Astrocyte (in vitro differentiated cells and primary cell): ENCODE results near the gene ASPN. TPM values are rescaled to one million over a fixed set of nuclear protein-coding genes. Genes with fewer than 3 reads are reported as not detected.

Experiments used
- DNase-seq: peaks from one replicate; pipeline ENCODE4 v3.0.0-alpha.2; 2010; ENCODE audit warnings: low read depth
- FAIRE-seq: peaks from 2 replicates; lab custom pipeline; 2011; peaks lifted over from hg19 to GRCh38; lab: Jason Lieb, UNC
- H2AFZ ChIP-seq: 2 replicates; pipeline ENCODE4 v1.6.0; 2012; ENCODE audit warnings: low read depth, low read length, inconsistent platforms
- H3K27ac ChIP-seq: 2 replicates; pipeline ENCODE4 v1.5.1; 2011; ENCODE audit warnings: low read depth, low read length, inconsistent platforms
- H3K27me3 ChIP-seq: 2 replicates; pipeline ENCODE4 v1.6.0; 2011; ENCODE audit warnings: low read length, inconsistent platforms; ENCODE audit not compliant: insufficient read depth
- H3K36me3 ChIP-seq: 2 replicates; pipeline ENCODE4 v1.5.1; 2011; ENCODE audit warnings: low read length, inconsistent platforms; ENCODE audit not compliant: insufficient read depth
- H3K4me1 ChIP-seq: 2 replicates; pipeline ENCODE4 v1.5.1; 2011; ENCODE audit warnings: low read length, inconsistent platforms; ENCODE audit not compliant: insufficient read depth
- H3K4me2 ChIP-seq: 2 replicates; pipeline ENCODE4 v1.6.0; 2012; ENCODE audit warnings: low read length, inconsistent platforms
- H3K4me3 ChIP-seq: 2 replicates; pipeline ENCODE4 v1.5.1; 2011; ENCODE audit warnings: low read depth, mild to moderate bottlenecking, low read length, inconsistent platforms; ENCODE audit not compliant: insufficient read depth
- H3K79me2 ChIP-seq: 2 replicates; pipeline ENCODE4 v1.6.0; 2012; ENCODE audit warnings: mild to moderate bottlenecking, low read length, inconsistent platforms; ENCODE audit not compliant: insufficient read depth
- H3K9ac ChIP-seq: 2 replicates; pipeline ENCODE4 v1.6.0; 2012; ENCODE audit warnings: mild to moderate bottlenecking, low read length, inconsistent platforms
- H3K9me3 ChIP-seq: 2 replicates; pipeline ENCODE4 v1.5.1; 2012; ENCODE audit warnings: low read depth, mild to moderate bottlenecking, low read length, inconsistent platforms; ENCODE audit not compliant: insufficient read depth
- H4K20me1 ChIP-seq: 2 replicates; pipeline ENCODE4 v1.6.0; 2012; ENCODE audit warnings: low read length, inconsistent platforms; ENCODE audit not compliant: insufficient read depth
- H3K27ac Mint-ChIP-seq: one replicate; pipeline ENCODE4 v1.8.0; 2021; ENCODE audit warnings: mild to moderate bottlenecking, mixed read lengths; ENCODE audit not compliant: unreplicated experiment
- H3K27me3 Mint-ChIP-seq: one replicate; pipeline ENCODE4 v1.8.0; 2021; ENCODE audit warnings: low read depth, mixed read lengths; ENCODE audit not compliant: unreplicated experiment
- H3K36me3 Mint-ChIP-seq: one replicate; pipeline ENCODE4 v1.8.0; 2021; ENCODE audit warnings: low read depth, mixed read lengths; ENCODE audit not compliant: unreplicated experiment
- H3K4me1 Mint-ChIP-seq: one replicate; pipeline ENCODE4 v1.8.0; 2021; ENCODE audit warnings: low read depth, mixed read lengths; ENCODE audit not compliant: unreplicated experiment
- H3K4me3 Mint-ChIP-seq: one replicate; pipeline ENCODE4 v1.8.0; 2021; ENCODE audit warnings: mild to moderate bottlenecking, moderate library complexity, mixed read lengths; ENCODE audit not compliant: unreplicated experiment
- H3K9me3 Mint-ChIP-seq: one replicate; pipeline ENCODE4 v1.8.0; 2021; ENCODE audit warnings: mild to moderate bottlenecking, mixed read lengths; ENCODE audit not compliant: unreplicated experiment
- EZH2 ChIP-seq: IDR thresholded peaks from 2 replicates; pipeline ENCODE4 v1.6.1; 2012; ENCODE audit warnings: mild to moderate bottlenecking, low read length, inconsistent platforms; ENCODE audit not compliant: insufficient read depth
- total RNA-seq: library from RNA; stranded (reverse); gene quantifications from 2 replicates; pipeline ENCODE4 v1.2.1, GENCODE V29; 2021
- TF ChIP-seq, protein P1 (sequence below): IDR thresholded peaks from 2 replicates; pipeline ENCODE4 v1.5.1; 2011; ENCODE audit warnings: low read depth, mild to moderate bottlenecking, inconsistent platforms, low read length, moderate library complexity; ENCODE audit not compliant: insufficient read depth

The ASPN gene
- total RNA-seq, 1 donor from 2014 or later, result not detected

DNA sequence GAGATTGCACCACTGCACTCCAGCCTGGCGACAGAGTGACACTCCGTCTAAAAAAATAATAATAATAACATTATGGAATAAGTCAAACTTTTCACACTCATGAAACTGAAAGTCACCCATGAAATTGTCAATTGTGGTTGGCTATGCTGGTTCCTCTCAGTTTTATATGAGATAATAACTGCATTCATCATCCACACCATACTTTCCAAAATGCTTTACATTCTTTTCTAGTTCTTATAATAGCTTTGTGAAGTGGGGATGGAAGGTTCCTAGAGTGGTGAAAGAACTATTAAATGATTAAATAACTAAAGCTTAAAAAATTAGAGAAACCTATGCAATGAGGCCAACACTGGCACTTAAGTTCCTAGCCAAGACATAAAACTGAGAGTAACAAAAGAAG lies 12.6 kb upstream of the ASPN start:
- H3K4me3 ChIP-seq, result no peak overlapping the region
- no peaks in the 10 kb centered on the region for H3K36me3 ChIP-seq
- H4K20me1 ChIP-seq, result no peaks in the 10 kb centered on the region
- no peaks in the 10 kb centered on the region for H3K9me3 Mint-ChIP-seq
- no peak overlapping the region for H3K27ac Mint-ChIP-seq
- H3K4me3 Mint-ChIP-seq, result no peak overlapping the region
- no peaks in the 10 kb centered on the region for H3K79me2 ChIP-seq
- FAIRE-seq (no peak), DNase-seq (no peak)
- H3K9ac ChIP-seq, result no peak overlapping the region
- no peak overlapping the region for H2AFZ ChIP-seq
- no peaks in the 10 kb centered on the region for H3K36me3 Mint-ChIP-seq
- no peaks in the 10 kb centered on the region for H3K4me1 ChIP-seq
- no peak overlapping the region for H3K27ac ChIP-seq
- no peaks in the 10 kb centered on the region for H3K9me3 ChIP-seq
- no peak overlapping the region for H3K4me2 ChIP-seq
- H3K27me3 Mint-ChIP-seq, result no peaks in the 10 kb centered on the region
- TF ChIP-seq EZH2, result no peak
- TF ChIP-seq, protein P1, sequence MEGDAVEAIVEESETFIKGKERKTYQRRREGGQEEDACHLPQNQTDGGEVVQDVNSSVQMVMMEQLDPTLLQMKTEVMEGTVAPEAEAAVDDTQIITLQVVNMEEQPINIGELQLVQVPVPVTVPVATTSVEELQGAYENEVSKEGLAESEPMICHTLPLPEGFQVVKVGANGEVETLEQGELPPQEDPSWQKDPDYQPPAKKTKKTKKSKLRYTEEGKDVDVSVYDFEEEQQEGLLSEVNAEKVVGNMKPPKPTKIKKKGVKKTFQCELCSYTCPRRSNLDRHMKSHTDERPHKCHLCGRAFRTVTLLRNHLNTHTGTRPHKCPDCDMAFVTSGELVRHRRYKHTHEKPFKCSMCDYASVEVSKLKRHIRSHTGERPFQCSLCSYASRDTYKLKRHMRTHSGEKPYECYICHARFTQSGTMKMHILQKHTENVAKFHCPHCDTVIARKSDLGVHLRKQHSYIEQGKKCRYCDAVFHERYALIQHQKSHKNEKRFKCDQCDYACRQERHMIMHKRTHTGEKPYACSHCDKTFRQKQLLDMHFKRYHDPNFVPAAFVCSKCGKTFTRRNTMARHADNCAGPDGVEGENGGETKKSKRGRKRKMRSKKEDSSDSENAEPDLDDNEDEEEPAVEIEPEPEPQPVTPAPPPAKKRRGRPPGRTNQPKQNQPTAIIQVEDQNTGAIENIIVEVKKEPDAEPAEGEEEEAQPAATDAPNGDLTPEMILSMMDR, result no peak
- no peaks in the 10 kb centered on the region for H3K27me3 ChIP-seq
- peaks cover 21% of the 10 kb centered on the region for H3K4me1 Mint-ChIP-seq

DNA sequence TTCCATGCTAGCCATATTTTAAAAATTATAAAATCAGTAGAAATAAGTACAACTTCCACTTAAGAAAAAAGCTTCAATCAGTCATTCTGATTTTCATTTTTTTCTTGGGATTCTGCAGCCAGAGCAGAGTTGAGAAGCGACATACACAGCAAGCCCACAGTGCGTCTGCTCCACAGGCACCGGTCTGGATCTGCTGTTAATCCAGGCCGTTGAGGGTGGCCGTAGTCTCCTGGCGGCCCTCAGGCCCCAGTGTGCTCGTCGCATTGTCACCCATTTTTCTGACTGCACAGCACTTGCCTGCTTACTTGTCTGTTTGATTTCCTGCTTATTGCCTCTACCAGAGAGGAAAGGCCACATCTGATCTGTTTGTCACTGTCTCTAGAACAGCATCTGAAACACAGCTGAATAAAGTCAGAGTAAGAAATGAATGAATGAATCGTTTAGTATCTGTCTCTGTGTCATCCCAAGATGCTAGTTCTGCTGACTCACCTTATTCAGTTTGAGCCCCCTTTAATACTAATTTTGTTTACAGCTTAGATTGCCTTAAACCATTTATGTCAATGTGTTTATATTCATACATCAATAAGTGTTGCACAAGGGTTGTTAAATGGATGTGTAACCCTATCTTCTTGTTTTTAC lies 11.6 kb upstream of the ASPN start:
- Mint-ChIP-seq H3K4me3 (no peak overlapping the region), H3K36me3 (no peaks in the 10 kb centered on the region), H3K27me3 (no peaks in the 10 kb centered on the region), H3K4me1 (peaks cover 29% of the 10 kb centered on the region), H3K27ac (no peak overlapping the region), H3K9me3 (no peaks in the 10 kb centered on the region)
- Histone ChIP-seq H3K9ac (no peak overlapping the region), H3K4me2 (no peak overlapping the region), H3K4me1 (peaks cover 9% of the 10 kb centered on the region), H3K79me2 (no peaks in the 10 kb centered on the region), H3K27me3 (no peaks in the 10 kb centered on the region), H2AFZ (no peak overlapping the region), H3K36me3 (no peaks in the 10 kb centered on the region), H3K4me3 (no peak overlapping the region), H4K20me1 (no peaks in the 10 kb centered on the region), H3K9me3 (no peaks in the 10 kb centered on the region), H3K27ac (no peak overlapping the region)
- TF ChIP-seq EZH2, result no peak
- TF ChIP-seq, protein P1, result no peak
- DNase-seq (no peak), FAIRE-seq (no peak)

DNA sequence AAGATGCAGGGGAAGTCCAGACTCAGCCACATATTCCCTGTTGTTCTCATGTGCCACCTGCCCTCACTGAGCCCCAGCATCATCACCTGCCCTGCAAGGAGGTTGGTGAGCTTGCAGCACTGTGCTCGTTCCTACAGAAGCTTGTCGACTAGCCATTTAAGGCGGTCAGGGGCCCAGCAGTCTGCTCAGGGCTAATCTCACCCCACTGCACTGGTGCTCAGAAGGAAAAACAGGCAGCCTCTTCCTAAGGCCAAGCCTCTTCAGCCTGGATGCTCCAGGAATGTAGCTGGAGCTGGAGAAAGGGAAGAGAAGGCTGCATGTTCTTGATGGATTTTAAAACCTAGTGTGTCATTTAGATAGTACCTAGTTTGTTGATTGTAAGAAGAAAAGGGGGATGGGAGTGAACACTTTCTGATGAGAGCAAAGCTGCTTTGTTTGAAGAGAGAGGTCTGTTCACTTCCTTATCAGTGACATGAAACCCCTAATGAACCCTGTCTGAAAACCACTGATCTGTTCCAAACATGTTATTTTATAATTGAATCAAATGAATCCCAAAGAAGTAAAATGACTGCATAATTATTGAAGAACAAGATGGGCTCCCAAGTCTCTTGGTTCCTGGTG lies 10.6 kb upstream of the ASPN start:
- H3K27ac Mint-ChIP-seq, result no peak overlapping the region
- H3K36me3 Mint-ChIP-seq, result no peaks in the 10 kb centered on the region
- no peak for TF ChIP-seq EZH2
- TF ChIP-seq, protein P1, result no peak
- H3K4me1 Mint-ChIP-seq, result peaks cover 29% of the 10 kb centered on the region
- H3K79me2 ChIP-seq, result no peaks in the 10 kb centered on the region
- no peak overlapping the region for H3K4me3 Mint-ChIP-seq
- peaks cover 12% of the 10 kb centered on the region for H3K4me1 ChIP-seq
- DNase-seq (no peak), FAIRE-seq (no peak)
- H3K9ac ChIP-seq, result no peak overlapping the region
- no peak overlapping the region for H3K4me3 ChIP-seq
- no peaks in the 10 kb centered on the region for H3K36me3 ChIP-seq
- no peaks in the 10 kb centered on the region for H4K20me1 ChIP-seq
- no peak overlapping the region for H3K27ac ChIP-seq
- H3K9me3 ChIP-seq, result no peaks in the 10 kb centered on the region
- H3K27me3 ChIP-seq, result no peaks in the 10 kb centered on the region
- no peak overlapping the region for H3K4me2 ChIP-seq
- H3K27me3 Mint-ChIP-seq, result no peaks in the 10 kb centered on the region
- no peak overlapping the region for H2AFZ ChIP-seq
- no peaks in the 10 kb centered on the region for H3K9me3 Mint-ChIP-seq
